ENCODE measurements around the gene CIAO3.

The CIAO3 gene

GRCh38 chr16:689175-689897 lies 51.5 kb downstream of the CIAO3 start:
- DNase-seq, result no peak

GRCh38 chr16:687499-687898 lies 53.3 kb downstream of the CIAO3 start:
- no peak for DNase-seq

GRCh38 chr16:686459-687260 lies 54.1 kb downstream of the CIAO3 start:
- DNase-seq, result no peak

- DNase-seq, result peak; percentile 19 to 38
These were observed 54.8 kb downstream of the CIAO3 start for GRCh38 chr16:685967-686366.

DNA sequence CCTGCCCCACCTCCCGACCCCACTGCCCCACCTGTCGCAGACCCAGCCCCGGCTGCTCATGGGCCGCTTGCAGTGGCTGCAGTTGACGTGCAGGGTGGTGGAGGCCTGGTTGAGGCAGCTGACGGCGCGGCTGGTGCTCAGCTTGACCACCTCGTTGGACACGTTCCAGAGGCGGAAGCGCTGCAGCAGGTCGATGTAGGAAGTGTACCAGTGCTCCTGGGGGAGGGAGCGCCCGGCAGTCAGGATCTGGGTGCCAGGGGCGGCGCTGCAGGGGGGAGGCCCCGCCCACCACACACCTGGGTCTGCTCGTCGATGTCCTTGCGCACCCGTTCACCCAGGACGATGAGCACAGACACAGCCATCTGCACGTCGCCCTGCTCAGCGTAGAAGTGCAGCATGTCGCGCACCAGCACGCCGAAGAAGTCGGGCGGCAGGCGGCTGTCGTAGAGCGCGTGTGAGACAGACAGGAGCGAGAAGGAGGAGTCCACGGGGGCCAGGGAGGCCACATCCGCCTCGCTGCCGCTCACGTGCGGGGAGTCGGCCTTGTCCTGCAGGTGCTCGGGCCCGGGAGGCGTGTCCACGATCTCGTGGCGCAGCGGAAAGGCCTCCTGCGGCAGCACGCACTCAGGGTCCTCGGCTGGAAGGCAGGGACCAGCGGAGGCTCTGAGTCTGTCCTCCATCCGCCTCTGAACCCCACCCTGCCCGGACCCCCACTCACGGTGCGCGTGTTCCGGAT lies 55.7 kb downstream of the CIAO3 start:
- DNase-seq, result no peak

DNA sequence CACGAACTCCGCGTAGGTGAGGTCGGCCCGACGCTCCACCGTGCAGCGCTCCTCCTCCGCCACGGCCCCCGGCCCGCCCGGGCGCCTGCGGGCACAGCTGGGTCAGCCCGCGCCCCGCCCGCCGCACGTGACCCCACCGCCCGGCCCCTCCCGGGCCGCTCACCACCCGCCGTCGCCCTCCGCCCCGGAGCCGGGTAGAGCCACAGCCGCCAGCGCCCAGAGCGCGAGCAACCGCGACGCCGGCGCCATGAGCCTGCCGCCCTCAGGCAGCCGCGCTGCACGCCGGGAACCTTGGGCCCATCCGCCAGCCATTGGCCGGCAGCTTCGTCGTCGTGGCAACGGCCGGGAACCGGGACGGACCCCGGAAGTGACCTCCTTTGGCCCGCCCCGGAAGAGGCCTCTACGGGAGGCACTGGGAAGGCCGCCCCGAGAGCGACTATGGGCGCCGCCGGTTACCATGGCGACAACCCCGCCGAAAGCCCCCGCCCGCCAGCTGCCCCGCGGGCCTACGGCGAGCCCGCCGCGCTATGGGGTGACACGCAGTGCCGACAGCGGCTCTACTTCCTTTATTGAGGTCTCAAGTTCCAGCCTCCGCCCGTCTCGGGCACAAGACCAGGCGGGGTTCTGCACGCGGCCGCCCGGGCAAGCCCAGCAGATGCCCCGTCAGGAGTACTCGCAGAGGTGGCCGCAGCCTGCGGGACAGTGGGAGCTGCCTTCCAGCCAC lies 56.6 kb downstream of the CIAO3 start, which contains the start of gene JMJD8:
Gene JMJD8, minus strand, starts transcription at position 264 of the 724 bp plus-strand sequence. Its CDS starts 15 bp downstream, at position 249.
- peak; percentile 96 to 97 for DNase-seq

- DNase-seq, result no peak
These were observed 57.3 kb downstream of the CIAO3 start for GRCh38 chr16:683396-684070.

DNA sequence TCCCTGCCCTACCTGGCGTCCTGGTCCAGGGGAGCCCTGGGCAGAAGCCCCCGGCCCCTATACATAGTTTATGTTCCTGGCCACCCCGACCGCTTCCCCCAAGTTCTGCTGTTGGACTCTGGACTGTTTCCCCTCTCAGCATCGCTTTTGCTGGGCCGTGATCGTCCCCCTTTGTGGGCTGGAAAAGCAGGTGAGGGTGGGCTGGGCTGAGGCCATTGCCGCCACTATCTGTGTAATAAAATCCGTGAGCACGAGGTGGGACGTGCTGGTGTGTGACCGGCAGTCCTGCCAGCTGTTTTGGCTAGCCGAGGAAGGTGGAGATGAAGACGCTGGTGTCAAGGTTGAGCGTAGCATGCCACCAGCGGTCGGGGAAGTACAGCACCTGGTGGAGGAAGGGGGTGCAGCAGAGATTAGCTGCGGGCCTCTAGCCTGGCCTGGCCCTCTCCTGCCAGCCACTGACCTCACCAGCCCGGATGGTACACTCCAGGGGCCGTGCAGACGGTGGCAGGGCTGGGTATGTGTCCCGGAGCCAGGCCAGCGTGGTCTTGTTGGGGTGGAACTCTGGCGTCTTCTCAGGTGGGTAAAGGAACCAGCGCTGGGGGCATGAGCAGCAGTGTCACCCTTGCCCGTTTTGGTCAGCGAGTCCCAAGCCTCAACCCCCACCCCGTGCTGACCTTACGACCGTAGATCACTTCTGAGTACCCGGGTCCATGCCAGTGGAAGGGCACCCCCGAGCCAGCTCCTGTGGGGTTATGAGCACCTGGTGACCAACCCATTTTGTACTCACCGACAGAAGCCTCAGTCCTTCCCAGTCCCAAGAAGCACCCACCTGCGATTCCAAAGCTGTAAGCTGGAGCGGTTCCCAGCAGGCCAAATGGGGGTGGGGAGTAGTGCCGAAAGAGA lies 58.1 kb downstream of the CIAO3 start:
- no peak for DNase-seq

GRCh38 chr16:681746-682427 lies 58.9 kb downstream of the CIAO3 start:
- no peak for DNase-seq

- peak; percentile 4 to 56 for DNase-seq
These were observed 59.6 kb downstream of the CIAO3 start for GRCh38 chr16:680967-681745.

GRCh38 chr16:680625-680945 lies 60.2 kb downstream of the CIAO3 start:
- no peak for DNase-seq

DNA sequence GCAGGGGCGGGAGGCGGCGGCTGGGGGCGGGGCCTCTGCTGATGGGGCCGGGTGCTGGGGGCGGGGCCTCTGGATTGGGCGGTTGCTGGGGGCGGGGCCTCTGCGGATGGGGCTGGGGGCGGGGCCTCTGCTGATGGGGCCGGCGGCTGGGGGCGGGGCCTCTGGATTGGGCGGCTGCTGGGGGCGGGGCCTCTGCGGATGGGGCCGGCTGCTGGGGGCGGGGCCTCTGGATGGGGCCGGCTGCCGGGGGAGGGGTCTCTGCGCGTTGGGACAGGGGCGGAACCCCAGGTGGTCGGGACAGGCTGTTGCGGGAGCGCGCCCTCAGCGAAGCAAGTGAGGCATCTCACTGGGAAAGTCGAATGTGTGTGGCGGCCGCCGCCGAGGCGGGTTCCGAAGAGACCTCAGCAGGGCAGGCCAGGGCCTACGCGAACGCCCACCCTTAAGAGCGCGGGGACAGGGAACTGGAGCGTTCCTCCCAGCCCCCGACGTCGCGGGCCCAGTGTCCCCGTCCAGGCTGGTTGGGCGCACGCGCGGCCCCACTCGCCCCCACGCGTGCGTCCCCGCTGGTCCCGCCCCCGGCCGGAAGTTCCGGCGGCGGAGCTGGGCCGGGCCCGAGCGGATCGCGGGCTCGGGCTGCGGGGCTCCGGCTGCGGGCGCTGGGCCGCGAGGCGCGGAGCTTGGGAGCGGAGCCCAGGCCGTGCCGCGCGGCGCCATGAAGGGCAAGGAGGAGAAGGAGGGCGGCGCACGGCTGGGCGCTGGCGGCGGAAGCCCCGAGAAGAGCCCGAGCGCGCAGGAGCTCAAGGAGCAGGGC lies 60.8 kb downstream of the CIAO3 start, which contains the start of gene STUB1:
Gene STUB1, plus strand, starts transcription at position 597 of the 811 bp plus-strand sequence. Its CDS starts 116 bp downstream, at position 713.
- DNase-seq, result peak; percentile 84 to 95
